ENCODE measurements around the gene RMND1. TPM values are rescaled to one million over a fixed set of nuclear protein-coding genes. Genes with fewer than 3 reads are reported as not detected.

The RMND1 gene
- total RNA-seq, 1 donor from 2014 or later = 18.2 TPM

Other genes with a start within 250 kb of the RMND1 start
- 404 and 411 TPM in 2 replicates for gene AKAP12, start 212.2 kb downstream of the RMND1 start, total RNA-seq
- 6.8 and 6.9 TPM in 2 replicates for gene ZBTB2, start 60.6 kb downstream of the RMND1 start, total RNA-seq
- under 0.01 and 0.10 TPM in 2 replicates for gene CCDC170, start 41.9 kb upstream of the RMND1 start, total RNA-seq

Data from glomerular endothelial cell (primary cell).